GM10847 (cell line): ENCODE measurements around the gene TBKBP1.

Experiments used
- POLR2A ChIP-seq: IDR thresholded peaks from 2 replicates; pipeline ENCODE4 v1.6.1; 2011; ENCODE audit not compliant: insufficient read length; ENCODE audit errors: extremely low read depth

The TBKBP1 gene

DNA sequence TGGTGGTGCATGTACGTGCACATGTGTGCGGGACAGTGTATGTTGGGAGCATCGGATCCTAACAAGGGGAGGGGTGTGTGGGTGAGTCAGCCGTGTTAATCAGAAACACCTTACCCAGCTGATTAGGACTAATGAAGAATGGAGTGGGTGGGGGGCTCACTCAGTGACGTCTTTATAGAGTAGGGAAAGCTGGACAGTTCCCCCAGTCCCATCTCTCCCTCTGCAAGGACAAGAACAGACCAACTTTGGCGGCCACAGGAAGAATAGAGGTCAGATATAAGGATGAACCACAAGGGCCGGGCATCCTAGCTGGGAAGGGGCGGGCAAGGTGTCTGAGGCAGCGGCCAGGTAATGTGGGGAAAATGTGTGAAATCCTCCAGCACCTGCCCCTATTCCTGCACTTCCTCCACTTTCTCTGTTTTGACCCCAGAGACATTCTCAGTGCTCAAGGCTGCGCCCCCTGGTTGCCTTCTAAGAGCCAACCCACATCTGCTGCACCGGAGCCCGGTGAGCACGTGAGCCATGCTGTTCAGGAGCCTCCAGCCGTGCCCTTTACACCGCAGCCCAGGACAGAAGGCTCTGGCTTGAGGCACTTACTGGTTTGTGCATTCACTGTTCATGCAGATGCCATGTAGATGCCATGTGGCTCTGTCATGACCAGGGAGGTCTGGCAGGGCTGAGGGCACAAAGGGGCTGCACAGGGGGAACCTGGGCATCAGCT, 20.2 kb downstream of the TBKBP1 start:
- TF ChIP-seq POLR2A, result no peak

DNA sequence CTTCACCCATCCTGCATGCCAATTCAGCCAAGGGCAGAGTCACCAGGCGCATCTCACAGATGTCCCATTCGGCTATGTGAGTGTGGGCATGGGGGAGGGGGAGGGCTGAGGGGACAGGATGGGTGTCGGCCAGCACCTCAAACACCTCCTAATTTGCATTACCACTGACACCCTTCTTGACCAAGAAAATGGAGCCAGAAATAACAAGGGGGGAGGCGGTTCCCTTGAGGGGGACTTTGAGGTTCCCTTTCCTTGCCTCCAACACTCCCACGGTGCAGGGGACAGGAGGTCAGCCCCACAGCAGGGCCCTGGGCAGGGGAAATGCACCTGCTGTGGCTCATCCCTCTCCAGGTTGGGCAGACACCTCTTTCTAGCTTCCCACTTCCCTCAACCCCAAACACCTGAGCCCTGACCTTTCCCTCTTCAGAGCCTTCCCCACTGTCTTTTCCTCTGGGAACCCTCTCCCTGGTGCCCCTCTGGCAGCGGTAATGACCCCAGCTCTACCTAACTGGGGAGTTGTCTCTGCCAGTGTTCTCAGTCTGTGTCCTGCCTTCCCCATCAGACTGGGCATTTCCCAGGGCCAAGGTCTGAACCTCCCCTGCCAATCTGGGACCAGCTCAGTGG, 20.9 kb downstream of the TBKBP1 start:
- no peak for TF ChIP-seq POLR2A

DNA sequence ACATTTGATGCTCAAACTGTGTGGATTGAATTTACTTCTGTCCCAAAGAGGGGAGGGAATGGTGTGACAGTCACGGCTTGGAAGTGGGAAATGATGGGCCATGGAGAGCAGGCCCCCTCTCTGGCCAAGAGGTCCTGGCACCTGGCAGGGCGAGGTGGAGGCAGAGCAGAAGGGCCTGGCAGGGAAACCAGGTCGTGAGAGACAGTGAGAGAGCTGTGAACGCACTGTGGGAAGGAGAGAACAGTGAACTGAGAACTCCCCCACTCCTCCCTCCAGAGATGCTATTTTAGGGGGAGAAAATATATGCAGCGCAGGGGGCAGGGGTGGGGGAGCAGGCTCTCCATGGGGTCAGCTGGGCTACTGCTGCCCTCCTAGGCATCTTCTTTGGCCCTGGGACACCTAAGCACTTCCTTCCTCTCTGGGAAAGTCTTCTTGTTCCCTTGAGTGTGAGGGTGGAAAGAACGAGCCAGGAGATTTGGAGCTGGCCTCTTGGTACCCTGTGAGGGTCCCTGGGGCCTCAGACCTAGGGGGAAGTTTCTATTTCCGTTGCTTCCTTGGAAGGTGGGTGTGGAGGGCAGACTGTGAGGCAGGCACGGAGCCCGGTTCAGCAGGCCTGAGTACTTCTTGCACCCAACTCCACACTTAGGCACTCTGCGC, 21.8 kb downstream of the TBKBP1 start:
- no peak for TF ChIP-seq POLR2A

DNA sequence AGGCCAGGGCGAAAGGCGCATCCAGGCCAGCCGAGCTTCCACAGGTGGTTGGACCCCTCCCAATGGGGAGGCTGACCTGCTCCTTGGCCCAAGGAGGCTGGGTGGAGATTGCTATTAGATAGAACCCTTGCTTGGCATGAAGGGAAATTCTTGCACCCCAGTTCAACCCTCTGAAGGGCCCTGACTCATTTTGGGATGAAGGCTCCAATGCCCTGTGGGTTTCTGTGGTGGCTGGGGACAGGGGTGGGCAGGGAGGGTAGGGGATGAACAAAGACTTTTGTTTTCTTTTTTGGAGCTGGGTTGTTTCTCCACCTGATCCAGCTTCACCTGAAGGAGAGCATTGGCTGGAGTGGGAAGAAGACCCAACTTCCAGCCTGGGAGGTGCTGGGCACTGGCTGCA, 22.4 kb downstream of the TBKBP1 start:
- TF ChIP-seq POLR2A, result no peak

DNA sequence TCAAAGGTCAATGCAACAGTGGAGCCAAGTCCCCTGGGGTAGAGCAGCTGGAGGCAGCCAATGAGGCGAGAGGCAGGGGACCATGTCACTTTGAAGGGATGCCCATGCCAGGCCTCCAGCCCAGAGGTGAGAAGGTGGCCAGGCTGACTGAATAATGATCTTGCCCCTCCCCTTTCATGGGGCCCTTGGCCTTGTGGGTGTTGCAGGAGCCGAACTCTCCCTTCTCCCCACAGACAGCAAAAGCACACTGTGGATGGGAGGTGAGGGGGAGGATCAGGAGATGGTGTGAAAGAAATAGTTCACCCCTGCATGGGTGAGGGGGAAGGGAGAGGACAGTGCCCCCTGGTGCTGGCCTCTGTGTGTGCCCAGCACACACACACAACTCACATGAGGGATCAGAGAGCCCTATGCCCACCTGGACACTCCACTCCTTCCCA, 23.3 kb downstream of the TBKBP1 start:
- no peak for TF ChIP-seq POLR2A

DNA sequence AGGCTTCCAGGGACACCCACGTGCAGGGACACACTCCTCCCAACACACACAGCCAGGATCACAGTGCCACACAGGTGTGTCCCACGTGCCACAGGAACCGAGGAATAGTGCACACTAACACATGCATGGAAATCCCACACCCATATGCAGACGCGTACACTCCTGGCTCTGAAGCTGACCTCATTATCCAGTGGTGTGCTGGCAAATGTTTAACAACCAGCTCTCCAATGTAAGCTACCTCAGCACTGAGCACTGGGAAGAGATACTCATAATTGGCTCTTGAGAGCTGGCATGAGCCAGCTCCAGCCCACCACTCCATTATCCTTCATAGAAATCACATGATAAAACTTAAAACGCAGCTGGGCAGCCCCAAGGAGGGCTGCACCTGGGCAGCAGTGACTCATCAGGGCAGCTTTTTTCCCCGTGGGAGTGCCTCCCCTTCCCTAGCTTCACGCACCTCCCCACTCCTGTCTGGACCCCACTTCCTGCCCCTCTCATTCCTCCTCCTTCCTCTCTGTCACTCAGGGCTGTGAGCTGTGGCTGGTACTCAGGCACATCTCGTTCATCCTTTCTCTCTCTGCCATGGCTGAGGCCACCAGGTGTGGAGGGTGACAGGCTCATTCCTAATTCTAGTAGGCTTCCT, 24.1 kb downstream of the TBKBP1 start:
- TF ChIP-seq POLR2A, result no peak

DNA sequence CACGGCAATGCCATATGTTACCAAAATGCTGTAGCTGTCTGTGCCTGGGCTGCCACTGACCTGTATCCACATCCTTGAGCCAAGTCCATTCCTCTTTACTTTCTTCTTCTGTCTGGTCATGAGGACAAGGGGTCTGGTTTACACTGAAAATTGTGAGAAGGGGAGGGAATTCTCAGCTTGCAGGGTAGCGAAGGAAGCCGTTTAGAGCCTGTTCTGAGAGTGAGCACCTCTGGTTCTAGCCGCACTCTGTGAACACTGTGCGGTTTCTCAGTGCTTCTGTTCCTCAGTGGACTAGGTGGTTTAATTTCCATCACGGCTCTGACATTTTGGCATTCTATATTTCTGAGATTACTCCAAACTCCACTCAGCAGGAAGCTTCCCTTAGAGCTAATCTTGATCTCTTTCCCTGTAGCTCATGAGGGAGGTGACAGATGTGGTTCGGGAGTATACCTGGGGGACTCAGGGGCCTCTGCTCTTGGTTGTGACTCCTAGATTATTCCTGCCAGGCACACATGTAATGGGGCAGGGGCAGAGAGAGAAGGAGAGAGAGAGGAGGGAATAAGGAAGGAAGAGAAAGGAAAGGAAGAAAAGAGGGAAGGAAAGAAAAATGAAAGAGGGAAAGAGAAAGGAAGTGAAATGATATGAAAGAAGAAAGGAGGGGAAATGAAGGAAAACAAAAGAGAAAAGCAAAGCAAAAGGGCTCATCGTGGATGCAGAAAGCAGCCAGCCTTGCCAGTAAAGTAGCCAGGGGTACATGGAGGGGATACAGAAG, 24.9 kb downstream of the TBKBP1 start:
- no peak for TF ChIP-seq POLR2A

DNA sequence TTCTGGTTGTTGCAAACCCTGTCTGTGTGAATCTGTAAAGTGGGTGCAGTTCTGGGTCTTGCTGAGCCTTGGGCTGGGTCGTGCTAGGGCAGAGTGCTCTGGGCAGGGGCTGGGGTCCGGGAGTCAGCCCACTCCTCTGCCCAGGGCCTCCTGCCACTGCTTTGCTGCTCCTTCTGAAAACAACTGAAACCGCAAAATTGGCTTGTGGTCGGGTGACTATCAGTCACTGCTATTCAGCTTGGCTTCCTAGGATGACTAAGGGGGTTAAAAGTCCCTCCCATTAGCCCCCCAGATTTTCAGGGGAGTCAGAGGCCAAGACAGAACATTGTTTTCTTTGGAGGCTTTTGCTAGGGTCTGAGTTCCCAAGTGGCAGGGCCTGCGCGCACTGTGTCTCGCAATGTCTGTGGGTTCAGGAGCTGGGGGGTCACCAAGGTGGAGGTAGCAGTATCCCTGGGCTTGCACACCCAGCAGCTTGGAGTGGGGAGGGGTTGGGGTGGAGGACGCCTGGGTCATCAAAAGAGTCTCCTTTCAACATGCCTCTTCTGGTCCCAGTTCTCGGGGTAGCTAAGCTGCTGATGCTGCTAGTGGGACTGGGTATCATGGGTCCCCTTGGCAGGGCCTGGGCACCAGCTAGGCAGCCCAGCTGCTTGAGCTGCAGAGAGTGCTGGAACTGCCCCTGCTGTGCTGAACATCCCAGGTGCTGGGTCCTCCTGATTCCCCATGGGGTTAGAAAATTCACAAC, 25.6 kb downstream of the TBKBP1 start:
- no peak for TF ChIP-seq POLR2A

DNA sequence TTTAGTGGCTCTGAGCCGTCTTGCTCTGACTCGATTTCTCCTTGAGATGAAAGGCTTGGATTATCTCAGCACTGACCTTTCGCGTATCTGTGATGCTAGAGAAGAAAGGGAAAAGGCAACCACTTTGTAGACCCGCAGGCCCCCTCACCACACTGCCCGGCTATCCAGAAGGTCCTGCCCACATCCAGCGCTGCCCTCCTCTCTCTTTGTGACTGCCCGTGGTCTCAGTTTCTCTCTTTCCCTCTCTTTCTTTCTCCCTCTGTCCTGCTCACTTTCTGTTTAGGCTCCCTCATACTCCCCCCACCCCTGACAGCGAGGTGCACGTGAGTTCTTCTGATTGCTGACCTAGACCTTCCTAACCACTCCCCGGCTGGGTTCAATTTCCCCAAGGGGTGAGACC, 26.2 kb downstream of the TBKBP1 start:
- no peak for TF ChIP-seq POLR2A

DNA sequence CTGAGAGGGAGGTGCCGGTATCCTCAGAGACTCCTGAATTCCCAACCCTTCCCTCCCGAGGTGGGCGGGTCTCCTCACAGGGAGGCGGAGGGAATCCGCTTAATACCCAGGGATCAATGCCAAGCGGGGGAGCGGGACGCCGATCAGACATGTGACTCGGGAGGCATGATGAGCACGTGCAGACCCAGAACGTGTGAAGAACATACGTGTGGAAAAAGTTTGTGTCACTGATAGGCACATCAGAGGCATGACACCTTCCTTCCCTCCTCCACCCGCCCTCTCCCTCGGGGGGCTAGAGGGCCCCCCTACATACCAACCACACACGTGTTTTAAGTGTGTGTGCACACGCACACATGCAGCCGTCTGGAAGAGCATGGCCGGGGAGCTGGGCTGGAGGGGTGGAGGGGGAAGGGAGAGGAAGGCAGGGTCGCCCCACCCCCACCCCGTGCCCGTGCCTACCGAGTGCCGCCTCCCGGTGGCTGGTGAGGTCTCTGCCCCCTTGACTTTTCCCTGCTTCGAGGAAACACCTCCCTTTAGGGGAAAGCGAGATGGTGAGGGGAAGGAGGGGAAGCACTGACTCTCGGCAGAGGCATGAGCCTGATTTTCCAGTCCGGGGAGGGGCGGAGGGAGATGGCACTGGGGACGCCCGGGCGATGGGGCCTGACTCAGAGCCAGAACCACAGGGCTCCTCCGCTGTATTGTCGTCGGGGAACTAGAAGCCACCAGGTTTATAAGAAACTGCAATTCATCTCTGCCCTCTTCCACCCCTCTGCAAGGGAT, 27.0 kb downstream of the TBKBP1 start:
- no peak for TF ChIP-seq POLR2A

DNA sequence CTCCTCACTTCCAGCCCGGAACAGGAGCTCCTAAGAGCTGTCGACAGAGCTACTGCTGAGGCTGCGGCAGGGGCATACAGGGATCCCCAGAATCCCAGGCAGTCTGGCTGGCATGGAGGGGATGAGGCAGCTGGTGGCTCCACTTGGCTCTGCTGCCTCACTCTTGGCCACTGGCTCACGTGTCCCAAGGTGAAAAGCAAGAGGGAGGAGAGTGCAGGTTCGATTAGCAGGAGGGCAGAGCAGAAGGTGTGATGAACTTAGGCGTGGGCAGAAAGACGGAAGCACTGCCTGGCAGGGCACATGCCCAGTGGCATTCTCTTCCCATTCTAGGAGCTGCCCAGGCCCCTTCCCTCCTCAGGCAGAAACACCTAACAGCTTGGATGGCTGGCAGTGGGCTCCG, 27.8 kb downstream of the TBKBP1 start:
- TF ChIP-seq POLR2A, result no peak

DNA sequence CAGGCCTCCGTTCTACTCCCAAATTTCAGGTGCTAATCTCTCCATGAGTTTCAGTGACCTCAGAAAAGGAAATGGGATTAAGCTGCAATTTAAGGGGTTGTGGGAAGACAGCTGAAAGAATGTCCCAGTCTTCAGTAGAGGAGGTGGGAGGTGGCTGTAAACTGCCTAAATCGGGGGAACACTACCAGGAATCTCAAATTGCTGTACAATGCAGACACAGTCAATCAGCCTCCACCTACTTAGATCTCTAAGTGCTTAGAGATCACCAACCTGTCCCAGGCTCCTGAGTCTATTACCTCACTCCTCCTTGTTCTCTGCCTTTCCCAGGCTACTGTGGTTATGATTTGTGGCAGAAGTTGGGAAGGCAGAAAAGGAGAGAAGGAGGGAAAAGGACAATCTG, 30.7 kb downstream of the TBKBP1 start:
- no peak for TF ChIP-seq POLR2A

DNA sequence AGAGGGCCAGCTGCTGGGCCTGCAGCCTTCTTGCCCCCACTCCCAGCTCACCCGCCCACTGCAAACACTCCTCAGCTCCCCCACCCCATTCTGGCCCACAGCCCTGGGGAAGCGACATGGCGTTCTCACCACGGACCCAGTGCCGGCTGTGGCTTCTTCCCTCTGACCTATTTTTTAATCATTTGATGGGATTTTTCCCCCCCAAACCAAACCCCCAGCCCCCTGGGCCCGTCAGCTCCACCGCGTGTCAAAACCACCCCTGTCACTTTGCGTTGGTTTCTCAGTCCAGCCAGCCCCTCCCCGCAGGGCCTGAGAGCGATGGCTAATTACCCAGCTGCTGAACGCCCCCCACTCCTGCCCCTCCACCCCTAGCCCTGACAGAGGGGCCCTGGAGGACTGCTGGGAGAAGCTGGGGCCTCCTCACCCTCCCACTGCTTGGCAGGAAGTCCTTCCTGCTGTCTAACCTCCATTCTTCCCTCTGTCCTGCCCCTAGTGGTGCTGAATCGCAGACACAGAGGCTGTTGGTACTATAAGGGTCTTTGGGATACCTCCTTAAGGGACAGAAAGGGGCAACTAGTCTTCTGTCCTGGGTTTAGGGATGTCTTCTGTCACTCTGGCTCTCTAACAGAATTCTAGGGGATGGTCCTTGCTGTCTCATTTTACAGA, 31.6 kb downstream of the TBKBP1 start:
- no peak for TF ChIP-seq POLR2A
